CMK (cell line): ENCODE results near the gene UBA52.

ENCODE experiments used
- DNase-seq: peaks from one replicate; pipeline ENCODE4 v3.0.0-alpha.2; 2010; ENCODE audit warnings: low read depth

Gene UBA52

GRCh38 chr19:18608805-18609716, 37.4 kb downstream of the UBA52 start:
- DNase-seq: no peak

- DNase-seq: no peak
These were observed 38.0 kb downstream of the UBA52 start for GRCh38 chr19:18609717-18610051.

DNA sequence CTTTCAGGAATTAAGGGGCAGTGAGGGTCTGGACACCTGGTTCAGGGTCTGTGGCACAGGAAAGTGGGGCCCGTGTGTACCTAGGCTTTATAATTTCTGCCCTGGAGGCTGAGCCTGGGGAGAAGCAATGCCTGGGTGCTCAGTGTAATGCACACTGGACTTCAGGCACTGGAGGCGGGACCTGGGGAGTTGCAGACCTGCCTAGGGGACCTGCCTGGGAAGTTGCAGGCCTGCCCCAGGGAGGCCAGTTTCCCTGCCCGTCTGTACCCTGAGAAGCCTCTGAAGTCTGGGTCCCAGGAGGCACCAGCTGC, 38.5 kb downstream of the UBA52 start:
- no peak for DNase-seq

- no peak for DNase-seq
These were observed 39.1 kb downstream of the UBA52 start for GRCh38 chr19:18610556-18611326.

DNA sequence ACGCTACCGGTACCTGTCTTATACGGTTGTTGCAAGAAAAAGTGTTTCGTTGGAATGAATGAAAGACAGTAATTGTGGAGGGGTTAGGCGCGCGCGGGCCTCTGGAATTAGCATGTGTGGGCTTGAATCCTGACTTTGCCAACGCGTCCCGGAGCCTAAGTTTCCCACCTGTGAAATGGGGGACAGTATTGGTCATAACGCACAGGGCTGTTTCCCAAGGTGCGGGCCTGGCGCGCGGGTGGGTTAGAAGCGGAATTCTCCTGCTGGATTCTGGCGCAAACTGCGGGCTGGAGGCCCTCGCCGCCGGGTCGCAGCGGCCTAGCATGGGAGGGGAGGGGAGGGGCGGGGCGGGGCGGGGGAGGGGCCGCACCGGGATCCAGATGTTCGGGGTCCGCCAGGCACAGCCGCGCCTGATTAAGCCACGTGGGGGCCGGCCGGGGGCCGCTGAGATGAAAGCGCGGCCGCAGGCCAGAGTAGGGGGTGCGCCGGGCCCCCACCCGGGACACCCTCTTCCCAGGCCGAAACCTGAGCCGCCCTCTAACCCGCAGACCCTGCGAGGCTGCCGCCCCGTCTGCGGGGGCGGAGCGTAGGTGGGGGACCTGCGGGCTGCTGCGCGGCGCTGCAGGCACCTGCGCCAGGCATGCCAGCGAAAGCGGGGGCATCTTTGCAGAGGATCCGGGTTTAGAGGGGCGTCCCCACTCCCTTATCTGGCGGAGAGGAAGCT, 39.8 kb downstream of the UBA52 start:
- no peak for DNase-seq

DNA sequence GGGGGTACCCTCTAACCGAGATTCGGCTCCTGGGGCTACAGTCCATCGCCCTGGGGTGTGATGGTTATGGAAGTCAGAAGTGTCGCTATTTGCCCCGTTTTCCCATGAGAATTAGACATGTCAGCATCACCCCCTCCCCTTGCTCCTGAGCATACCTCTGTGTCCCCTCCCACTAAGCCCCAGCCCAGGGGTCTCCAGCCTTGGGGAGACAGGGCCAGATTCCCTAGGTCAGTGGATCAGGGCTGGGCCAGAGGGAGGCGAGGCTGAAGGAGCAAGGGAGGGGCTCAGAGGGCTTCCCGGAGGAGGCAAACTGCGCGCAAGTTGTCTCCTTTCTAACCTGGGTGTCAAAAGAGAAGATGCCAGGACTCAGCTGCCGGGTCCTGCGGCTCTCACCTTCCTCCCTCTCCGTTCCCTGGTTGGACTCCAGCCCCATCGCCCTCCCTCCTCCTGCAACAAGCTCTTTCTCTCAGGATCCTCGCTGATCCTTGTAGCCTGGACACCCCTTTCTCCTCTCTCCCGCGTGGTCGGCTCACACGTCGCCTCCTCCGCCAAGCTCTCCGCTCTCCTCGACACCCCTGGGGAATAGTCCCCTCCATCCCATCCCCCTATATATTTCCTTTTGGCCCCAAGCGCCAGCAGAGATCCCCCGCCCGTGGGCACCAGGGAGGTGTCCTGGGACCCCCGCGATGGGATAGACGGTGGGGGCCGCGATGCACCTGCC, 40.6 kb downstream of the UBA52 start:
- no peak for DNase-seq

DNA sequence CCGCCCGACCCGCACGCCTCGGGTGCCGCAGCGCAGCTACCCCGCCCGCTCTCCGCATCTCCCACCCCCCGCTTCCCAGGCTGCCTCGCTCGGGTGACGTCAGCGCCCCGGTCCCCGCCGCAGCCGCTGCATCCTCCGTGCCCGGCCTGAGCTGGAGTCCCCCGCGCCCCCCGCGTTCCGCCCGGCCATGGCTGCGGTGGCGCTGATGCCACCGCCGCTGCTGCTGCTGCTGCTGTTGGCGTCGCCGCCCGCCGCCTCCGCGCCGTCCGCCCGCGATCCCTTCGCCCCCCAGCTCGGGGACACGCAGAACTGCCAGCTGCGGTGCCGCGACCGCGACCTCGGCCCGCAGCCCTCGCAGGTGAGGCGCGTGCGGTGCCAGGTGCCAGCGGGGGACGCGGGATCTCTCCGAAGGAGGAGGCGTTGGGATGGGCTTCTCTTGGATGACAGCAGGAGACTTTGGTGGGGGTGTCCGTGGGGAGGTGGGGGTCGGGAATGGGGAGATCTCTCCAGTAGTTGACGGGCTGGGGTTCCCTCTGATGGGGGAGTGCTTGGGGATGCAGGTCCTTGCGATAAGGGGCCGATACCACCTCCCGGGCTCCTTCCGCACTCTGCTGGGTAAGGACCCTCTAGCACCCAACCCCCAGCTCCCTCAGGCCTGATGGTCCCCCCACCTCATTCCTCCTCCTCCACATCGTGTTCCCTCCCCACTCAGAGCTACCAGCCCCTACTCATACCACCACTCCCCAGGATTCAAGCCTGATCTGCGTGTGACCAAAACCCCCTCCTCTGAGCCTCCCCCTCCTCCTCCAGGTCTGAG, 41.3 kb downstream of the UBA52 start, which contains the start of gene TMEM59L:
TMEM59L (plus strand) TSS at position 99 of the 817 bp plus-strand sequence; CDS start at position 188, 89 bp downstream.
- no peak for DNase-seq

DNA sequence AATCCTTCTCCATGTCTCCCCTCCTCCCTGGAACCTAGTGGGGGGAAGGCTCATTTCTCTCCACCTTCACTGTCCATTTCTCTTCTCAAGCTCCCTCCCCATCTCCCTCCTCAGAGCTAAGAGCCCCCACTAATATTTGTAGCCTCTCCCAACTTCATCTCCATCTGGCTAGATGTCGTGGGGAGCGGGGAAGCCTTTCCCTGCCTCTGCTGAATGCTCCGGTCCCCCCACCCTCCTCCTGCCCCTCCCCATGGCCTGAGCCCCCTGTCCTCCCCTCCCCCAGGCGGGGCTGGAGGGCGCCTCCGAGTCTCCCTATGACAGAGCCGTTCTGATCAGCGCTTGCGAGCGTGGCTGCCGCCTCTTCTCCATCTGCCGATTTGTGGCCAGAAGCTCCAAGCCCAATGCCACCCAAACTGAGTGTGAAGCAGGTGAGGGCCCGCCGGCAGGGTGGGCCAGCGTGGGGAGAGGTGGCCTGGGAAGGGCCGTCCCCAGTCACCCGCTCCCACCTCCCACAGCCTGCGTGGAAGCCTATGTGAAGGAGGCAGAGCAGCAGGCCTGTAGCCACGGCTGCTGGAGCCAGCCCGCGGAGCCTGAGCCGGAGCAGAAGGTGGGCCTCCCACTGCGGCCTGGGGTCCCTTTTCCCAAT, 42.1 kb downstream of the UBA52 start:
- DNase-seq: no peak

DNA sequence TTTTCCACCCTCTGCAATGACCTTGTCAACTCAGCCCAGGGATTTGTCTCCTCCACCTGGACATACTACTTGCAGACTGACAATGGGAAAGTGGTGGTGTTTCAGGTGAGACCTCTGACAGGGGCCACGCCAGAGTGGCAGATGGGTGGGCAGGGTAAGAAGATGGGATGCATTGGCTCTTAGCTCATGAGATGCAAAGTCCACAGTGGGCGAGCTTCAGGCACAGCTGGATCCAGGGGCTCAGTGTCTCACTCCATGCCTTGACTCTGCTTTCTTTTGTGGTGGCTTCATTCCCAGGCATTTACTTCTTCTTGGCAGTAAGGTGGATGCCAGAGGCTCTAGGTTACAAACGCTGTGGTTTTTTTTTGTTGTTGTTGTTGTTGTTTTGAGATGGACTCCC, 44.4 kb downstream of the UBA52 start:
- DNase-seq: no peak

- no peak for DNase-seq
These were observed 45.9 kb downstream of the UBA52 start for GRCh38 chr19:18617562-18617961.

DNA sequence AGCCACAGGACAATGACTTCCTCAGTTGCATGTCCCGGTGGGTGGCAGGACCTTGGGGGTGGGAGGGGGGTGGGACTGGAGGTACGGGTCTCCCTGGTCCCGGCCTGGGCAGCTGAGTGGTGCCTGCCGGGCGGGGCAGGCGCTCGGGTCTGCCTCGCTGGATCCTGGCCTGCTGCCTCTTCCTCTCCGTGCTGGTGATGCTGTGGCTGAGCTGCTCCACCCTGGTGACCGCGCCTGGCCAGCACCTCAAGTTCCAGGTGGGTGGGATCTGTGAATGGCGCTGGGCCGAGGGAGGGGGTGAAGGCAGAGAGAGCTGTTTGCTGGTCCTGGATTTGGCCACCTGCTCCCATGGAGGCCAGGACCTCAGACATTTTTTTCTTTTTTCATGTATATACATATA, 46.6 kb downstream of the UBA52 start:
- DNase-seq: no peak

DNA sequence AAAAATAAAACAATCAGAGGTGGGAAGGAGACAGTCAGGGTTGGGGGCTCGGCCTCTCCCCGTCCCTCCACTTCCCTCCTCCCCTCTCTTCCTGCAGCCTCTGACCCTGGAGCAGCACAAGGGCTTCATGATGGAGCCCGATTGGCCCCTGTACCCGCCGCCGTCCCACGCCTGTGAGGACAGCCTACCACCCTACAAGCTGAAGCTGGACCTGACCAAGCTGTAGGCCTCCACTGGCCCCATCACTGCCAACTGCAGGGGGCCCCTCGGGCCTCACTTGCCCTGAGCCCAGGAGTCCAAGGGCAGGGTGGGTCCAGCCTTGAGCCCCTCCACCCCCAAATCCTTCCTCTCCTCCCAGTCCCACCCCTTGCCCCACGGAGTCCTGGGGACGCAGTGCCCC, 48.7 kb downstream of the UBA52 start:
- no peak for DNase-seq

DNA sequence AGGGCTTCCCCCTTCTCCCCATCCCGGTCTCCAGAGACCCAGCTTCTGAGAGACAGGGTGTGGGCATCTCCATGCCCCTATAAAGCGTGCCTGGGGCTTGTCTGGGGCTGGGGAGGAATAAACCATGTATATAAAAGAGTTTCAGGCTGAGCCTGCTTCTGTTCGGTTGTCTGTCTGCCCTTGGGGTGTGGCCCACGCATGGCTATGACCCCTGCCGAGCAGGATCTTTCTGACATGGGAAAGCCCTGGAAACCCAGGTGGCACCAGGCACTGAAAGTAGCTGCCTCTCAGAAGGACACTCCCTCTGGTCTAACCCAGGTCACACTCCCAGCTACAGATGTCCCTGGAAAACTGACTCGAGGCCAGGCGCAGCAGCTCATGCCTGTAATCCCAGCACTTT, 49.2 kb downstream of the UBA52 start:
- no peak for DNase-seq

- no peak for DNase-seq
These were observed 55.2 kb downstream of the UBA52 start for GRCh38 chr19:18626906-18627305.
